DND-41 (cell line): ENCODE data around the gene CTF1.
"Not testable (repeated sequence)": the region's sequence is repeated elsewhere in the genome, so short reads cannot be mapped to it uniquely, and the experiment has no call there.

Experiments used
- ATAC-seq: fragments of 200-7000 bp; cut with Tn5 transposase; 3 replicates; pipeline ENCODE4 v1.9.1; 2021; ENCODE audit warnings: low read depth; ENCODE audit not compliant: insufficient read depth
- DNase-seq: peaks from one replicate; pipeline ENCODE4 v3.0.0-alpha.2; 2020
- H2AFZ ChIP-seq: 2 replicates; pipeline ENCODE4 v1.6.0; 2012; ENCODE audit warnings: low read depth, low read length
- H3K27ac ChIP-seq: 2 replicates; pipeline ENCODE4 v1.5.1; 2012; ENCODE audit warnings: low read length, inconsistent platforms
- H3K27me3 ChIP-seq: fragments of 200-600 bp; sonication (generic); 2 replicates; pipeline ENCODE4 v1.6.0; 2012; ENCODE audit warnings: low read length, mild to moderate bottlenecking, inconsistent platforms; ENCODE audit not compliant: insufficient read depth, poor library complexity
- H3K36me3 ChIP-seq: 2 replicates; pipeline ENCODE4 v1.5.1; 2012; ENCODE audit warnings: low read length, inconsistent platforms; ENCODE audit not compliant: insufficient read depth
- H3K4me1 ChIP-seq: 2 replicates; pipeline ENCODE4 v1.5.1; 2012; ENCODE audit warnings: mild to moderate bottlenecking, low read length; ENCODE audit not compliant: insufficient read depth
- H3K4me2 ChIP-seq: 2 replicates; pipeline ENCODE4 v1.6.0; 2012; ENCODE audit warnings: mild to moderate bottlenecking, moderate library complexity, low read length, inconsistent platforms; ENCODE audit not compliant: insufficient read depth
- H3K4me3 ChIP-seq, 2 experiments: fragments of 200-600 bp in 1 of 2; shearing (Covaris generic) in 1 of 2; 2 replicates each; pipeline ENCODE4 v1.5.1; 2012 to 2016; ENCODE audit warnings: inconsistent platforms in 2 of 2, low read length in 2 of 2, mild to moderate bottlenecking in 2 of 2, low read depth in 1 of 2, moderate library complexity in 1 of 2
- H3K79me2 ChIP-seq: 2 replicates; pipeline ENCODE4 v1.6.0; 2012; ENCODE audit warnings: low read length, inconsistent platforms; ENCODE audit not compliant: insufficient read depth
- H3K9ac ChIP-seq: 2 replicates; pipeline ENCODE4 v1.6.0; 2012; ENCODE audit warnings: low read depth, mild to moderate bottlenecking, inconsistent platforms, low read length, moderate library complexity
- H3K9me3 ChIP-seq: 2 replicates; pipeline ENCODE4 v1.5.1; 2012; ENCODE audit warnings: low read length, moderate library complexity, mild to moderate bottlenecking, inconsistent platforms; ENCODE audit not compliant: insufficient read depth, severe bottlenecking
- H4K20me1 ChIP-seq: 2 replicates; pipeline ENCODE4 v1.6.0; 2012; ENCODE audit warnings: low read length; ENCODE audit not compliant: insufficient read depth
- EZH2 ChIP-seq: IDR thresholded peaks from 3 replicates; pipeline ENCODE4 v1.6.1; 2012; ENCODE audit warnings: borderline replicate concordance, low read depth, mild to moderate bottlenecking, moderate library complexity, low read length, inconsistent platforms; ENCODE audit not compliant: severe bottlenecking
- TF ChIP-seq, protein P1 (sequence below): IDR thresholded peaks from 2 replicates; pipeline ENCODE4 v1.5.1; 2012; ENCODE audit warnings: borderline replicate concordance, low read length, moderate library complexity, mild to moderate bottlenecking; ENCODE audit not compliant: poor library complexity, severe bottlenecking; ENCODE audit errors: extremely low read depth

Gene CTF1

DNA sequence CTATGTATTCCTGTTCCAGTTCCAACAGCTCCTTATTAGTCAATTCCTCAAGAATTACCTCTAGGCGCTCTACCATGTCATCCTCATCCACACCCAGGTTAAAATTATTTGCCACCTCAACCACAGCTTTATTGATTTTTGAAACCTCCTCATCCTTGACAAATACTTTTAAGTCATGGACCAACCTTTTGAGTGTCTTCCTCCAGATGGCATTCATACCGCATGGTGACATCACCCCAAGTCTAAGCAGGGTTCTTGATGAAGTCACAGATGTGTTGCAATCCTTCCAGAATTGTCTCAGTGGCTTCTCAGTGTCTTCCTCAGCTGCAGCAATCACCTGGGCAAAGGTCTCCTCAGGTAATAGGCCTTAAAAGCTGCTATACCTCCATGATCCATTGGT is 42.7 kb upstream of the CTF1 start:
- no peaks in the 10 kb centered on the region for H3K27me3 ChIP-seq
- DNase-seq (no peak), ATAC-seq (no peak)
- TF ChIP-seq, protein P1, sequence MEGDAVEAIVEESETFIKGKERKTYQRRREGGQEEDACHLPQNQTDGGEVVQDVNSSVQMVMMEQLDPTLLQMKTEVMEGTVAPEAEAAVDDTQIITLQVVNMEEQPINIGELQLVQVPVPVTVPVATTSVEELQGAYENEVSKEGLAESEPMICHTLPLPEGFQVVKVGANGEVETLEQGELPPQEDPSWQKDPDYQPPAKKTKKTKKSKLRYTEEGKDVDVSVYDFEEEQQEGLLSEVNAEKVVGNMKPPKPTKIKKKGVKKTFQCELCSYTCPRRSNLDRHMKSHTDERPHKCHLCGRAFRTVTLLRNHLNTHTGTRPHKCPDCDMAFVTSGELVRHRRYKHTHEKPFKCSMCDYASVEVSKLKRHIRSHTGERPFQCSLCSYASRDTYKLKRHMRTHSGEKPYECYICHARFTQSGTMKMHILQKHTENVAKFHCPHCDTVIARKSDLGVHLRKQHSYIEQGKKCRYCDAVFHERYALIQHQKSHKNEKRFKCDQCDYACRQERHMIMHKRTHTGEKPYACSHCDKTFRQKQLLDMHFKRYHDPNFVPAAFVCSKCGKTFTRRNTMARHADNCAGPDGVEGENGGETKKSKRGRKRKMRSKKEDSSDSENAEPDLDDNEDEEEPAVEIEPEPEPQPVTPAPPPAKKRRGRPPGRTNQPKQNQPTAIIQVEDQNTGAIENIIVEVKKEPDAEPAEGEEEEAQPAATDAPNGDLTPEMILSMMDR = no peak
- no peak for TF ChIP-seq EZH2
- H3K4me1 ChIP-seq = no peaks in the 10 kb centered on the region
- H3K79me2 ChIP-seq = no peaks in the 10 kb centered on the region
- no peak overlapping the region for H3K9ac ChIP-seq
- no peaks in the 10 kb centered on the region for H3K9me3 ChIP-seq
- no peak overlapping the region for H2AFZ ChIP-seq
- no peaks in the 10 kb centered on the region for H3K36me3 ChIP-seq
- H4K20me1 ChIP-seq = no peaks in the 10 kb centered on the region
- no peak overlapping the region for H3K4me3 ChIP-seq
- no peak overlapping the region for H3K4me2 ChIP-seq
- H3K27ac ChIP-seq = no peak overlapping the region

DNA sequence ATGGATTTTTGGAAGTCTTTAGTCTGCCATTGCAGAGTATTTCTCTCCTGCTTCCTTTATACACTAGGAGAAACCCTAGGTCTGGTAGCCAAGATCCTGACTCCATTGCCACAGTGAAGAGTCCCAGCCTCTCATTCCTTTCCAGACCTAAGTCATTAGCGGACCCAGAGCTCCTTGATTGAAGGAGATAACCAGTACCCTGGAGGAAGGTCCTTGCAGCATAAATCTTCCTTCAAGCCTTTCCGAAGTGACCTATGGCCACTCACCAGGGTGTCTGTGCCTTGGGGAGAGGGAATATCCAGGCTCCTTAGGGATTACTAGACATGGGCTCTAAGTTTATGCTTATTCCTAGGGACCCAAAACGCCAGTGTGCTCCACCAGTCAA is 38.3 kb upstream of the CTF1 start:
- Histone ChIP-seq H2AFZ (no peak overlapping the region), H4K20me1 (no peaks in the 10 kb centered on the region), H3K9ac (no peak overlapping the region), H3K4me3 (no peak overlapping the region), H3K36me3 (no peaks in the 10 kb centered on the region), H3K27ac (no peak overlapping the region), H3K9me3 (no peaks in the 10 kb centered on the region), H3K27me3 (no peaks in the 10 kb centered on the region), H3K4me2 (no peak overlapping the region), H3K79me2 (no peaks in the 10 kb centered on the region), H3K4me1 (no peaks in the 10 kb centered on the region)
- ATAC-seq (no peak), DNase-seq (no peak)
- no peak for TF ChIP-seq EZH2
- TF ChIP-seq, protein P1 = no peak

DNA sequence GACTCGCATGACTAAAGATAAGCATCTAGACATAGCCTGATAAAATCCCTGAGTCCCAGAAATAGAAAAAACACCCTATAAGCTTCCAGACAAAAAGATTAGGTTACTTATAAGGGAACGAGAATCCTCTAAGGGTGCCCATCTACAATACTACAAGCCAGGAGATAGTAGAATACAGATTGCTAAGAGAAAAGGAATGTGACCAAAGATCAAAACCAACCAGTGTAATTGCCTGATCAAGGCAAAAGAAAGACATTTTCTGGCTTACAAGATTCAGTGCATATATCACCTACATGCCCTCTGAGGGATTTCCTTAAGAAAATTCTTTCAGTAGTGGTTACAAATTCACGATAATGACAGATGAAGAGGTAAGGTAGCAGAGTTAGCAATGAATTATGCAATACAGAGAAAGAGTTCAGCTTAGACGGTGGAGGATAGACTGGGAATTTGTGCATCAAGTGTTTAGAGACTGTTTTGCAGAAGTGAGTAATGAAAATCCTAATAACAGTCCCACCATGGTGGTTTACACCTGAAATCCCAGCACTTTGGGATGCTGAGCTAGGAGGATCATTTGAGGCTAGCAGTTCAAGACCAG is 37.5 kb upstream of the CTF1 start:
- no peak overlapping the region for H2AFZ ChIP-seq
- no peaks in the 10 kb centered on the region for H3K4me1 ChIP-seq
- no peak overlapping the region for H3K27ac ChIP-seq
- no peak for TF ChIP-seq EZH2
- TF ChIP-seq, protein P1 = no peak
- ATAC-seq (no peak), DNase-seq (no peak)
- no peak overlapping the region for H3K4me2 ChIP-seq
- H3K36me3 ChIP-seq = no peaks in the 10 kb centered on the region
- H3K27me3 ChIP-seq = no peaks in the 10 kb centered on the region
- no peaks in the 10 kb centered on the region for H3K9me3 ChIP-seq
- H3K9ac ChIP-seq = no peak overlapping the region
- H3K79me2 ChIP-seq = no peaks in the 10 kb centered on the region
- no peak overlapping the region for H3K4me3 ChIP-seq
- no peaks in the 10 kb centered on the region for H4K20me1 ChIP-seq

DNA sequence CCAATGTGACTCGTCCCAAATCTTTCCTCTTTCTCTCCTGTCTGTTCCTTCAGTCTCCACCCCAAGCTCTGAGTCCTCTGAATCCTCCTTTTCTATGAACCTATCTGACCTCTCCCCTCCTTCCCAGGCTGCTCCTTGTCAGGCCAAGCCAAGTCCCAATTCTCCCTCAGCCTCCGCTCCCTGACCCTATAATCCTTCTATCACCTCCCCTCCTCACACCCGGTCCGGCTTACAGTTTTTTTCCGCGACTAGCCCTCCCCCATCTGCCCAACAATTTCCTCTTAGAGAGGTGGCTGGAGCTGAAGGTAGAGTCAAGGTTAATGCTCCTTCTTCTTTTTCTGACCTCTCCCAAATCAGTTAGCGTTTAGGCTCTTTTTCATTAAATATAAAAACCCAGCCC is 35.7 kb upstream of the CTF1 start:
- not testable (repeated sequence) for H3K79me2 ChIP-seq, H3K9ac ChIP-seq, H3K4me1 ChIP-seq, H3K27ac ChIP-seq, H3K4me2 ChIP-seq, ATAC-seq, DNase-seq, H3K36me3 ChIP-seq, H3K9me3 ChIP-seq, H4K20me1 ChIP-seq, H3K4me3 ChIP-seq, H3K27me3 ChIP-seq, H2AFZ ChIP-seq

DNA sequence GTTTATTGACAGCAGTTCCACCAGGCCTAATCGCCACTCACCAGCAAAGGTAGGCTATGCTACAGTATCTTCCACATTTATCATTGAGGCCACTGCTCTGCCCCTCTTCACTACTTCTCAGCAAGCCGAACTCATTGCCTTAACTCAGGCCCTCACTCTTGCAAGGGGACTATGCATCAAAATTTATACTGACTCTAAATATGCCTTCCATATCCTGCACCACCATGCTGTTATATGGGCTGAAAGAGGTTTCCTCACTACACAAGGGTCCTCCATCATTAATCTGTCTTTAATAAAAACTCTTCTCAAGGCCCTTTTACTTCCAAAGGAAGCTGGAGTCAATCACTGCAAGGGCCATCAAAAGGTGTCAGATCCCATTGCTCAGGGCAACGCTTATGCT is 33.2 kb upstream of the CTF1 start:
- H4K20me1 ChIP-seq, H3K4me3 ChIP-seq, H3K27me3 ChIP-seq, H3K4me2 ChIP-seq, H3K27ac ChIP-seq, H3K36me3 ChIP-seq, DNase-seq, H3K79me2 ChIP-seq, ATAC-seq, H3K4me1 ChIP-seq, H2AFZ ChIP-seq, H3K9ac ChIP-seq, H3K9me3 ChIP-seq: not testable (repeated sequence)
